HepG2 (cell line): ENCODE results near the gene CES2. TPM values are rescaled to one million over a fixed set of nuclear protein-coding genes. Genes with fewer than 3 reads are reported as not detected.

Experiments used
- CENPT ChIP-seq: sonication (generic); formaldehyde crosslinking; IDR thresholded peaks from 2 replicates; pipeline ENCODE4 v1.8.0; 2022; ENCODE audit warnings: low read depth, mild to moderate bottlenecking, moderate library complexity, missing genetic modification reagents
- HNF4A ChIP-seq: sonication (generic); formaldehyde crosslinking; IDR thresholded peaks from 2 replicates; pipeline ENCODE4 v1.4.0; 2020; ENCODE audit warnings: missing genetic modification reagents
- KAT2B ChIP-seq: fragments of 150-350 bp; IDR thresholded peaks from 2 replicates; pipeline ENCODE4 v1.6.1; 2014; ENCODE audit warnings: low read depth, low read length, borderline replicate concordance
- MZF1 ChIP-seq: sonication (generic); formaldehyde crosslinking; IDR thresholded peaks from 2 replicates; pipeline ENCODE4 v1.8.1; 2023; ENCODE audit warnings: mild to moderate bottlenecking, missing genetic modification reagents, borderline replicate concordance
- ZNF10 ChIP-seq: sonication (generic); formaldehyde crosslinking; IDR thresholded peaks from 2 replicates; pipeline ENCODE4 v1.4.0; 2020; ENCODE audit warnings: mild to moderate bottlenecking, low read depth, missing genetic modification reagents, borderline replicate concordance
- ZNF12 ChIP-seq: sonication (generic); formaldehyde crosslinking; IDR thresholded peaks from 2 replicates; pipeline ENCODE4 v1.5.0; 2020; ENCODE audit warnings: missing genetic modification reagents
- ZNF737 ChIP-seq: sonication (generic); formaldehyde crosslinking; IDR thresholded peaks from 2 replicates; pipeline ENCODE4 v1.5.0; 2020; ENCODE audit warnings: missing genetic modification reagents, mild to moderate bottlenecking, borderline replicate concordance
- ZNF788 ChIP-seq: sonication (generic); formaldehyde crosslinking; IDR thresholded peaks from 2 replicates; pipeline ENCODE4 v1.5.0; 2020; ENCODE audit warnings: mild to moderate bottlenecking, missing genetic modification reagents, borderline replicate concordance
- ZNF891 ChIP-seq: sonication (generic); formaldehyde crosslinking; IDR thresholded peaks from 2 replicates; pipeline ENCODE4 v1.5.0; 2020; ENCODE audit warnings: mild to moderate bottlenecking, missing genetic modification reagents
- polyA plus RNA-seq, 8 experiments: library from polyadenylated mRNA; depleted of rRNA in 3 of 8; stranded (reverse) in 7 of 8; unstranded in 1 of 8; fragments of >200 nt; fragmentation: Illumina TruSeq in 4 of 8; extraction: Trizol in 4 of 8; gene quantifications; 2 replicates each; pipeline versions ENCODE4 v1.2.1 to v1.2.3, GENCODE V29; 2011 to 2016; ENCODE audit warnings: low read depth in 4 of 8, missing spikeins in 1 of 8, mixed read lengths in 1 of 8; ENCODE audit not compliant: insufficient read depth in 1 of 8
- total RNA-seq, 5 experiments: library from RNA; depleted of rRNA; stranded (reverse); fragments of >200 nt; fragmentation: Illumina TruSeq; extraction: Trizol; gene quantifications; 2 replicates each; pipeline ENCODE4 v1.2.3, GENCODE V29; 2016; ENCODE audit warnings: low read depth in 1 of 5
- TF ChIP-seq, protein P1 (sequence below): sonication (generic); formaldehyde crosslinking; IDR thresholded peaks from 2 replicates; pipeline ENCODE4 v1.4.0; 2020; ENCODE audit warnings: mild to moderate bottlenecking, low read depth, missing genetic modification reagents
- TF ChIP-seq, protein P2 (sequence below): sonication (generic); formaldehyde crosslinking; IDR thresholded peaks from 2 replicates; pipeline ENCODE4 v1.4.0; 2020; ENCODE audit warnings: missing genetic modification reagents
- TF ChIP-seq, protein P3 (sequence below), 2 experiments: sonication (generic) in 1 of 2; formaldehyde crosslinking in 1 of 2; IDR thresholded peaks; 2 replicates each; pipeline versions ENCODE4 v1.6.1 to v1.9.0; 2014 to 2022; ENCODE audit warnings: antibody characterized with exemption in 1 of 2, borderline replicate concordance in 1 of 2, inconsistent platforms in 1 of 2, low read depth in 1 of 2, missing genetic modification reagents in 1 of 2

Gene CES2
- total and polyA plus RNA-seq, 2 of the 13 experiments (the other 11 are each of a cell fraction or from before 2014, with no cell fraction given), result 50.6 to 63.8 TPM

DNA sequence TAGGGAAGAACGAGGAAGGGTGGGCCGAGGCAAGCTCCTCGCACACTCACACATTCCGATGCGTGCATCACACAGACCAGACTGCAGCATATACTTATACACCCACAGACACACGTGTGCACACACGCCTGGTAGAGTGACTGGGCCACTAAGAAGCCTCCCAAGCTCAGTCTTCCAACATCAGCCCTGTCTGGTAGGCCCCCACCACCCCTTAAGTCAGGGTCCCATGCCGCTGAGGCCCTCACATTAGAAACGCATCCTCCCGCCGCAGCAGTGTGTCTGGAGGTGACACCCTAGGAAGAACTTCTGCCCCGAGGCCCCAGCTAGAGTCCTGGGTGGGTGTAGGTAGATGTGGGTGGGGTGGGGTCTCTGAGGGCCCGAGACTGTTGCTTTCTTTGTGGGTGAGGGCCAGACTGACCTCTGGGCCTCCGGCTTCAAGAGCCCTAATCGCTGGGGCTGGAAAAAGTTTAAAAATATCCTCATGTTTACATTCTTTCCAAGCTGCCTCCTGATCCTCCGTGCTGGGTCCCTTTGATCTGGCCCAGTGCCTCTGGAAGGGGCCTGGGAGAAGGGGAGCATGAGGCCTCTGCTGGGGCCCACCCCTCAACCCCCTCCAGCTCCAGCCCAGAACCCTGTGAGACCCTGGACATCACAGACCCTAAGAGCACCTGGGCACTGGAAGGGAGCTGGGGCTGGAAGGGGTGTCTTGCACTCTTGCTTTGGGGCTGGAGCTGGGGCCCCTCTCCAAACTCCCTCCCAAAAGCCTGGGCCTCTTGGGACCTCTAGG lies 30.3 kb upstream of the CES2 start (continued):
- TF ChIP-seq ZNF10 (CRISPR knock-in tag) (no peak), CENPT (CRISPR knock-in tag) (no peak), ZNF788 (CRISPR knock-in tag) (0 out of 2 replicates have a peak, but pooled peaks have one; percentile 12), HNF4A (CRISPR knock-in tag) (peak; percentile 74), ZNF891 (CRISPR knock-in tag) (peak; percentile 72; the same call in 1 of the 2 replicates), ZNF12 (CRISPR knock-in tag) (0 out of 2 replicates have a peak, but pooled peaks have one; percentile 23), MZF1 (CRISPR knock-in tag) (no peak), KAT2B (no peak), ZNF737 (CRISPR knock-in tag) (no peak)
- TF ChIP-seq, protein P1, sequence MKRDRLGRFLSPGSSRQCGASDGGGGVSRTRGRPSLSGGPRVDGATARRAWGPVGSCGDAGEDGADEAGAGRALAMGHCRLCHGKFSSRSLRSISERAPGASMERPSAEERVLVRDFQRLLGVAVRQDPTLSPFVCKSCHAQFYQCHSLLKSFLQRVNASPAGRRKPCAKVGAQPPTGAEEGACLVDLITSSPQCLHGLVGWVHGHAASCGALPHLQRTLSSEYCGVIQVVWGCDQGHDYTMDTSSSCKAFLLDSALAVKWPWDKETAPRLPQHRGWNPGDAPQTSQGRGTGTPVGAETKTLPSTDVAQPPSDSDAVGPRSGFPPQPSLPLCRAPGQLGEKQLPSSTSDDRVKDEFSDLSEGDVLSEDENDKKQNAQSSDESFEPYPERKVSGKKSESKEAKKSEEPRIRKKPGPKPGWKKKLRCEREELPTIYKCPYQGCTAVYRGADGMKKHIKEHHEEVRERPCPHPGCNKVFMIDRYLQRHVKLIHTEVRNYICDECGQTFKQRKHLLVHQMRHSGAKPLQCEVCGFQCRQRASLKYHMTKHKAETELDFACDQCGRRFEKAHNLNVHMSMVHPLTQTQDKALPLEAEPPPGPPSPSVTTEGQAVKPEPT, result no peak
- TF ChIP-seq, protein P2, sequence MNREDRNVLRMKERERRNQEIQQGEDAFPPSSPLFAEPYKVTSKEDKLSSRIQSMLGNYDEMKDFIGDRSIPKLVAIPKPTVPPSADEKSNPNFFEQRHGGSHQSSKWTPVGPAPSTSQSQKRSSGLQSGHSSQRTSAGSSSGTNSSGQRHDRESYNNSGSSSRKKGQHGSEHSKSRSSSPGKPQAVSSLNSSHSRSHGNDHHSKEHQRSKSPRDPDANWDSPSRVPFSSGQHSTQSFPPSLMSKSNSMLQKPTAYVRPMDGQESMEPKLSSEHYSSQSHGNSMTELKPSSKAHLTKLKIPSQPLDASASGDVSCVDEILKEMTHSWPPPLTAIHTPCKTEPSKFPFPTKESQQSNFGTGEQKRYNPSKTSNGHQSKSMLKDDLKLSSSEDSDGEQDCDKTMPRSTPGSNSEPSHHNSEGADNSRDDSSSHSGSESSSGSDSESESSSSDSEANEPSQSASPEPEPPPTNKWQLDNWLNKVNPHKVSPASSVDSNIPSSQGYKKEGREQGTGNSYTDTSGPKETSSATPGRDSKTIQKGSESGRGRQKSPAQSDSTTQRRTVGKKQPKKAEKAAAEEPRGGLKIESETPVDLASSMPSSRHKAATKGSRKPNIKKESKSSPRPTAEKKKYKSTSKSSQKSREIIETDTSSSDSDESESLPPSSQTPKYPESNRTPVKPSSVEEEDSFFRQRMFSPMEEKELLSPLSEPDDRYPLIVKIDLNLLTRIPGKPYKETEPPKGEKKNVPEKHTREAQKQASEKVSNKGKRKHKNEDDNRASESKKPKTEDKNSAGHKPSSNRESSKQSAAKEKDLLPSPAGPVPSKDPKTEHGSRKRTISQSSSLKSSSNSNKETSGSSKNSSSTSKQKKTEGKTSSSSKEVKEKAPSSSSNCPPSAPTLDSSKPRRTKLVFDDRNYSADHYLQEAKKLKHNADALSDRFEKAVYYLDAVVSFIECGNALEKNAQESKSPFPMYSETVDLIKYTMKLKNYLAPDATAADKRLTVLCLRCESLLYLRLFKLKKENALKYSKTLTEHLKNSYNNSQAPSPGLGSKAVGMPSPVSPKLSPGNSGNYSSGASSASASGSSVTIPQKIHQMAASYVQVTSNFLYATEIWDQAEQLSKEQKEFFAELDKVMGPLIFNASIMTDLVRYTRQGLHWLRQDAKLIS (CRISPR knock-in tag), result no peak
- TF ChIP-seq, protein P3, sequence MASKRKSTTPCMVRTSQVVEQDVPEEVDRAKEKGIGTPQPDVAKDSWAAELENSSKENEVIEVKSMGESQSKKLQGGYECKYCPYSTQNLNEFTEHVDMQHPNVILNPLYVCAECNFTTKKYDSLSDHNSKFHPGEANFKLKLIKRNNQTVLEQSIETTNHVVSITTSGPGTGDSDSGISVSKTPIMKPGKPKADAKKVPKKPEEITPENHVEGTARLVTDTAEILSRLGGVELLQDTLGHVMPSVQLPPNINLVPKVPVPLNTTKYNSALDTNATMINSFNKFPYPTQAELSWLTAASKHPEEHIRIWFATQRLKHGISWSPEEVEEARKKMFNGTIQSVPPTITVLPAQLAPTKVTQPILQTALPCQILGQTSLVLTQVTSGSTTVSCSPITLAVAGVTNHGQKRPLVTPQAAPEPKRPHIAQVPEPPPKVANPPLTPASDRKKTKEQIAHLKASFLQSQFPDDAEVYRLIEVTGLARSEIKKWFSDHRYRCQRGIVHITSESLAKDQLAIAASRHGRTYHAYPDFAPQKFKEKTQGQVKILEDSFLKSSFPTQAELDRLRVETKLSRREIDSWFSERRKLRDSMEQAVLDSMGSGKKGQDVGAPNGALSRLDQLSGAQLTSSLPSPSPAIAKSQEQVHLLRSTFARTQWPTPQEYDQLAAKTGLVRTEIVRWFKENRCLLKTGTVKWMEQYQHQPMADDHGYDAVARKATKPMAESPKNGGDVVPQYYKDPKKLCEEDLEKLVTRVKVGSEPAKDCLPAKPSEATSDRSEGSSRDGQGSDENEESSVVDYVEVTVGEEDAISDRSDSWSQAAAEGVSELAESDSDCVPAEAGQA (IDR thresholded peaks at IDR 0.05; ENCODE audit: low read depth), result no peak
- TF ChIP-seq, protein P3 (CRISPR knock-in tag; IDR thresholded peaks at IDR 0.05; ENCODE audit: borderline replicate concordance), result no peak
